Bone marrow (tissue), 2 donors: ENCODE results near the gene SPECC1L.
A peak's percentile ranks its signal among the peaks of the same experiment; 100 is the strongest.

Source experiments
- DNase-seq, 2 donors: peaks; one replicate each; lab custom pipeline; 2025; lab: John Stamatoyannopoulos, UW

The SPECC1L gene

DNA sequence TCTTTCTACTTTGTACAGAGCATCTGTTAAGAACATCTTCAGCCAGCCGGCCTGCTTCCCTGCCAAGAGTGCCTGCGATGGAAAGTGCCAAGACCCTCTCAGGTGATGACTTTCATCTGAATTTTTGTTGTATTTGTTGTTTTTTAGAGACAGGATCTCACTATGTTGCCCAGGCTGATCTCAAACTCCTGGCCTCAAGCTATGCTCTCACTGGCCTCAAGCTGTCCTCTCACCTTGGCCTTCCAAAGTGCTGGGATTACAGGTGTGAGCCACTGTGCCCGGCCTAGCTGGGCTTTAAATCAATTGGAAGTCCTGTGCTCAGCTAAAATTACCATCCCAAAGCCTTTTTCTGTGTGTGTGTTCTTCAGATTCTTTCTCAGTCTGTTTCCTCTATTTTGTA, 92.6 kb downstream of the SPECC1L start:
- no peak for DNase-seq

DNA sequence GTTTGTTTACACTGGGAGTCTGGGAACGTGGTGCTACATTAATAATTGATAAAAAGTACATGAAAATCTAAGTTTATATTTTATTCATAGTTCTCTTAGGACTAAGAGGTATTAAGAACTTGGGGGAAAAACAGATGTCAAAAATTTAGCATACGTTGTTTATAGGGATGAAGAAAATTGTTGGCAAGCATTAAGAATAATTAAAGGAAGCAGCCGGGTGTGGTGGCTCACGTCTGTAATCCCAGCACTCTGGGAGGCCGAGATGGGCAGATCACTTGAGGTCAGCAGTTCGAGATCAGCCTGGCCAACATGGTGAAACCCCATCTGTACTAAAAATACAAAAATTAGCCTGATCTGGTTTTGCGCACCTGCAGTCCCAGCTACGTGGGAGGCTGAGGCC, 96.1 kb downstream of the SPECC1L start:
- no peak for DNase-seq

DNA sequence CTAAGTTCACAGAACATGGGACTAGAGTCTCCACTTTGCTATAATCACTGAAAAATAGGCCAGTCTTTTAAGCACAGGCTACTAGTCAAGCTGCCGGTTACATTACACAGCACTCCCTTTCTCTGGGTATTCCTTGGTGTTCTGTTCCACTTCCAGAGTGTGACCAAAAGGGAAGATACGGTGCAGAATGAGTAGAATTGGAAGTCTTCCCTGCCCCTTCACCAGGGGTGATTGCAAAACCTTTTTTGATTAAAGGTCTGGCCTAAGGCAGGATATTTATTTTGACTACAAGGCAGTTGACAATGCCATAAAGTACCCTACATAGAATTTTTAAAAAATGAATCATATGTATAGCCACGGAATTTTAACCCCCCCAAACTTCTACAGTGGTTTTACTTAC, 97.2 kb downstream of the SPECC1L start:
- no peak for DNase-seq

DNA sequence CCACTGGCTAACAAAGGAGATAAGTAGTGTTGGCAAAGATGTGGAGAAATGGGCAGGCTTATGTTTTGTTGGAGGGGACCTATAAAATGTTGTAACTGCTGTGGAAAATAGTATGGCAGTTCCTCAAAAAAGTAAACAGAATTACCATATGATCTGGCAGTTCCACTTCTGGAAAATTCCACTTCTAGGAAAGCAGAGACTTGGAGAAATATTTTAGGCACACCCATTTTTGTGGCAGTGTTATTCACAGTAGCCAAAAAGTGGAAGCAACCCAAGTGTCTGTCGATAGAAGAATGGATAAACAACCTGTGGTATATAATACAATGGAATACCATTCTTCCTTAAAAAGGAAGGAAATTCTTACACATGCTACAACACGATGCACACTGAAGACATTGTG, 99.8 kb downstream of the SPECC1L start:
- no peak for DNase-seq

DNA sequence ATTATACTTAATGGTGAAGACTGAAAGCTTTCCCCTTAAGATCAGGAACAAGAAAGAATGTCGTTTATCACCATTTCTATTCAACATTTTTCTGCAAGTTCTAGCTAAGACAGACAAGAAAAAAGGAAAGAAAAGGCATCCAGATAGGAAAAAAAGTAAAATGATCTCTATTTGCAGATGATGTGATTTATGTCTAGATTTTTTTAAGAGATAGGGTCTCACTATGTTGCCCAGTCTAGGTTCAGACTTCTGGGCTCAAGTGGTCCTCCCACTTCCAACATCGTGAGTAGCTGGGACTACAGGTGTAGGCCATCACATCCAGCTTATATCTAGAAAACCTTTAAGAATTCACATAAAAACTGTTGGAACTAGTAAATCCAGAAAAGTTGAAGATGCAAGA, 105.4 kb downstream of the SPECC1L start:
- DNase-seq, result no peak

DNA sequence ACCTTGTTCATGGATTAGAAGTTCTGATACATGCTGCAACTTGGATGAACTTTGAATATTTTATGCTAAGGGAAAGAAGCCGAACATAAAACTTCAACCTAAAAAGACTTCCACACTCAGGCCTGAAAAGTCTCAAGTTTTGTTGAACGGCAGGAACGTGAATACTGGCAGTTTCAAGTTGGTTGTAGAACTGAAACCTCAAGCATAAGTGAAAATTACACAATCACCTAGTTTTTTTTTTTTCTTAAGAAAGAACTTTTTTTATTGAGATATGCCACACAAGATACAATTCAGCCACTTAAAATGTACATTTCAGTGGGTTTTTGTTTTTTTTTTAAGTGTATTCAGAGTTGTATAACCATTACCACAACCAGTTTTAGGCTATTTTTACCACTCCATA, 106.0 kb downstream of the SPECC1L start:
- DNase-seq, result peak in 1 of 2 donors; percentile 13

DNA sequence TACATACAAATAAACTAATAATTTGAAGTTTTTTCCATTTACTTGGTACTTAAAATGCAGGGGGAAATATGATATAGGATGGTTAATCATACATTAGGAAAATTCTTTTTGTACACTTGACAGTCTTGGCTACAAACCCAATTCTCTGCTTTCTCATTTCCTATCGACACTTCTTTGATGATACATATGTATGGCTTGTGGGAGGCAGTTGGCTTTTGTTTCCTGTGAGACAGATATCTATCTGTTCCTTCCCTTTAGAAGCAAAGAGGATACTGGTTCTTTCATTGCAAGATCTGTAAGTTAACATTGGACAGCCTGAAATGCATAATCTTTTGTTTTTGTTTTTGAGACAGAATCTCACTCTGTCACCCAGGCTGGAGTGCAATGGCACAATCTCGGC, 108.9 kb downstream of the SPECC1L start:
- peak in 1 of 2 donors; percentile 79 for DNase-seq

DNA sequence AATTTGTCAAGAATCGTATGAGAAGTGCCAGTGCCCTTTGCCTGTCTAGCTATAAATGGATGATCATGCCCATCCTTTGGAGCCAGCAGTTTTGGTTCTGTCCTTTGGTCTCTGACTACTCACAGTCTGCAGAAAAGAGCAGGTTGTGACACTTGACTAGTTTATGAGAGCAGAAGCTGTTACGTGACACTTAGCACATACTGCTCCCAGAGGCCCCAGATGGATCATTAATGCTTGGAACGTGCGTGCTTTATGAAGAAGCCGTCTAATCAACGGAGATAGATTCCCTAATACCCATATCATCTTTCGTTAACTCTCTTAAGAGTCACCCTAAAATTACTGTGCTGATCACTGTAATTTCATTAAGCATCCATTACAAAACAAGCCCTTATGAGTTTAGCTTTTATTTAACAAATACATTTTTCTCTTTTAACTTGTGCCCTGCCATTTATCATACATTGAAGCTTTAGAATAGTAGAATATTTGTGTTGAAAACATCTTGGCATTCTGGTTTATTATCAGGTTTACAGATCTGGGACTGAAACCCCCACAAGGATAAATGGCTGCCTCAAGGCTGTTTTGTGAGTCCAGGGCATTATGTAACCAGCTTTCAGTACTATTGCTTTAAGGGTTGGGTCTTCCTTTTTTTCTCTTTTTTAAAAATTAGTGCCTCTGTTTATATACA, 109.7 kb downstream of the SPECC1L start:
- no peak for DNase-seq

DNA sequence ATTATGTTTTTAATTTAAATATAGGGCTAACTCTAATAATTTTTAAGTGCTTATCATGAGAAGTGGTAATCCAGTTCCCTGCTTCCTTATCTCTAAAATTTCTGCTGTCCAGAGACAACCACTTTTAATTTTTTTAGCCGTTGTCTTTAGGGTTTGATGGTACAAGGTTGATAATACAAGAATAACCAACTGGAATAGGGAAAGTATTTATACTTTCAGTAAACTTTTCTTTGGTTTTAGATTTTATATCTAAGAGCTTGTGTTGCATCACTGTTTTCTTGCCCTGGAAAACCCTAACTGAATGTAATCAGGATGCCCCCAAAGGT, 110.2 kb downstream of the SPECC1L start:
- DNase-seq, result no peak

DNA sequence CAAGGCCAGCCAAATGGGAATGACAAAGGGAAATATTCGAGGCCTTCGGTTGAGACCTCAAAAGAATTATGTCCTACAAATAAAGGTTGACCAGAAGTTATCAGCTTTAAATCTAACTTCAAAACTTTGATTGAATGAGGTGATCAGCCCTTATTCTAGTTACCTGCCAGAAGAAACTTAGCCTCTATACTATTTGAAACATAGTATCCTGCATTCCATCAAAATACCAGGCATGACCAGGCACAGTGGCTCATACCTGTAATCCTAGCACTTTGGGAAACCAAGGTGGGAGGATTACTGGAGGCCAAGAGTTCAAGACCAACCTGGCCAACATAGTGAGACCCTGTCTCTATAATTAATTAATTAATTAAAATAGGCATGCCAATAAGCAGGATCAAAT, 112.4 kb downstream of the SPECC1L start:
- no peak for DNase-seq

DNA sequence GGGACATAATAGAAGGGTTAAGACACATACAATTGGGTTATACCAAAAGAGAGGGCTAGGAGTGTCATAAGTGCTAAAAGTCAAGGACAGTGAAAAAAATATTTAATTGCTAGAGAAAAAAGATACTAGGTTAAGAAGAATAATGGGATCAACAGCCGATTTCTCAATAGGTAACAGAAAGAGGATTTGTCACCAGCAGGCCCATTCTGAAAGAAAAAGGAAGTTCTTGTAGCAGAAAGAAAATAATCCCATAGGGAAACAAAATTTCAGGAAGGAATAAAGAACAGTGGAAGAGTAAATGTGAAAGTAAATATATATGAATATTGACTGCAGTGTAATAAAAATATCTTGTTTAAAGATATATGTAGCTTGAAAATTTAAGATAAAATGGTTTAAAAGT, 113.5 kb downstream of the SPECC1L start:
- DNase-seq, result no peak

DNA sequence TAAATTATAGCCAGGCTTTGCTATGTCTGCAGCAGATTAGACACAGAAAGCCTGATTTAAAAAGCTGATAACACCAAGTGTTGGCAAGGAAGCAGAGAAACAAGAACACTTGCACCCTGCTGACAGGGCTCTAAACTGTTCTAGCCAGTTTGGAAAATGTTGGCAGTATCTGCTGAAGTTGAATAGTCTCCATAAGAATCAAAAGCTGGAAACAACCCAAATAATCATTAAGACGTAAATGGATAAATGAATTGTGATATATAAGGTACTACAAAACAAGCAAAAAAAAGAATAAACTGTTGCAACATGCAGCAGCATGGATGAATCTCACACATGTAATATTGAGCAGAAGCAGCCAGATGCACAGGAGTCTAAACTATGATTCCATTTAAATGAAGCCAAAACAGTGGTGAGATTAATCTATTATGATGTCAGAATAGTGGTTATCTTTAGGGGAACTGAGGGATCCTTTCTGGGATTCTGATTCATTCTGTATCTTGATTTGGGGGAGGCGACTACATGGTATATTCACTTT, 116.4 kb downstream of the SPECC1L start:
- no peak for DNase-seq

DNA sequence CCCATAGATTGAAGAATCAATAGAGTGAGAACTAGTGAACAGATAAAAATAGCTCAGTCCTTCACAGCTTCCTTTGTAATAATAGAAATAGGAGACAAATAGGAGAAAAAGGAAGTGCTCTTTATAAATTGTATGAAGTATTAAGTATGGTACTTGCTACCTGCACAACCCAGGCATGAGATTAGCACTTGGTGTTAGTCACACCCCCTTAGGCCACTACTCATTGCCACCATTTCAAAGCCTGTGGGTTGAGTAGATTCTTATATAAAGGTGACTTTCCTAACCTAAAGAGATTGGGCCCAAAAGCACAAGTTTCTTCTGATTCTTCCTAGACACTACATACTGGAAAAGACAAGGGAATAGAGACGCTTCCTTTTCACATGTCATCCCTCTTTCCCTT, 119.0 kb downstream of the SPECC1L start:
- no peak for DNase-seq

DNA sequence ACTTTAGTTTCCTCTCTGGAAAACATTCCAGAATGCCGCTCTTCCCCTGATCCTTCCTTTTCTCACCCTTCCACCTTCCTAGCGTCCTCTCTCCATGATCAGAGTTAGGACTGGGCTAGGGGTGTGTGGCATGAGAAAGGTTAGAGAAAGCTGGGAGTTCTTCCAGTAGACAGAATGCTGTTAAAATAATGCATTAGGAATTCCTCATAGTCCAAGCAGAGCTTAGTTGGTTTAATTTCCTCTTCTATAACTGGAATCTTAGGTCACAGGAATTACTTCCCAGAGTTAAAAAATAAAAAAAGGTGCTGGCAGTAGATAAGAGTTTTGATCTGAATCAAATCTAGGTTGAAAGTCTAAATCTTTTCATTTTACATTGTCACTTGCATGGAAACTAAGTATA, 119.5 kb downstream of the SPECC1L start:
- no peak for DNase-seq

DNA sequence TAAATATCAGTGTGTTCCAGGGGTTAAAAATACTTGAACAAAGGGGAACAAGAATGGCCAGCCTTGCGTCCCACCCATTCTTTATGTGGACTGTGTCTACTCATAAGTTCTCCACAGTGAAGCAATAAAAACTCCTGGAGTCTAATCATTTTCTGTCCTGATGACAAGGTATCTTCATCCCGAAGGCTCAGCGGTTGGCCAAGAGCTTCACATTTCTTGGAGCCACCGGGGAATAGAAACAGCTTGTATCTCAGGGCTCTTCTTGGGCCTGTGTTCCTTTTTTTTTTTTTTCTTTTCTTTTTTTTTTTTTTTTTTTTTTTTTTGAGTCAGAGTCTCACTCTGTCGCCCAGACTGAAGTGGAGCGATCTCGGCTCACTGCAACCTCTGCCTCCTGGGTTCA, 119.9 kb downstream of the SPECC1L start:
- no peak for DNase-seq

DNA sequence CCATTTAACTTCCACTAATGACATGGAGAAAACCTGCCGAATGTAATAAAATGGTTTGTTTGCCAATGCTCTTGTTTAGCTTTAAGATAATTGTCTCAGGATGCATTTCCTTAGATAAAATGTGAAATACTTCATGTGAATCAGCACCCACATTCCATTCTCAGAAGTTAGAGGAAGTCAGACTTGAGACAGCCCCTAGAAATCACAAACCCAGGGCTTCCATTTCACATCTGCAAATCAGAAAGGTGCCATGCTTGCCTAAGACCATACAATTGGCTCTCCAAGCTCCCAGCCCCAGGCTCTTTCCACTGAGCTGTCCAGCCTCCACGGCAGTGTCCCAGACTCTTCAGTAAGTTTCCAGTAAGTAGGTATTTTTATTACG, 121.2 kb downstream of the SPECC1L start:
- peak in 1 of 2 donors; percentile 9 for DNase-seq

DNA sequence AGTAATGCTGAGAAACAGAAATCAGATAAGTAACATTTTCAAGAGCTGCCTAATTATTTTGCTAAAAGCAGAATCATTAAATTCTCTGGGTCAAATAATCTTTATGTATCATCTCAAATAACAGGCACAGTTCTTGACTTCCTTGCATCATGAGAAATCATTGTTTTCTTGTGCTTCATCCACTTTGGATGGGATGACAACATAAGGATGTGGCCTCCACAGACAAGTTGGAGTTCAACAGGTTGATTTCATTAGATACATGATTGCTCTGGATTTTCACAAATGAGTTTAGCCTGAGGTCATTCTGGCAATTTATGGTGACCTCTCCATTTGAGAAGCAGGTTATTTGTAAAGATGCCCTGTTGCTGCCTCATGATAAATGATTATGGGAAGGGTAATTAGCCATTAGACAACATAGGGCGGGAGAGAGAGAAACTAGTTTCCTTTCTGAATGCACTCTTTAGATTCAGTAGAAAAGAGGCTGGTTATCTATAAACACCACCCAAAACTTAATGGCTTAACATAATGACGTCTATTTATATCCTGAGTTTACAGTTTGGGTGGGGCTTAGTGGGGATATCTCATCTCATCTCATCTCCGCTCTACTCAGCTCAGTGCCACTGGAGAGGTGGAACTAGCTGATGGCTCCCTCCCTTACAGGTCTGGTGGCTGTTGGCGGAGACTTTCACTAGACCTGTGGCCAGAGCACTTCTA, 121.7 kb downstream of the SPECC1L start:
- no peak for DNase-seq

DNA sequence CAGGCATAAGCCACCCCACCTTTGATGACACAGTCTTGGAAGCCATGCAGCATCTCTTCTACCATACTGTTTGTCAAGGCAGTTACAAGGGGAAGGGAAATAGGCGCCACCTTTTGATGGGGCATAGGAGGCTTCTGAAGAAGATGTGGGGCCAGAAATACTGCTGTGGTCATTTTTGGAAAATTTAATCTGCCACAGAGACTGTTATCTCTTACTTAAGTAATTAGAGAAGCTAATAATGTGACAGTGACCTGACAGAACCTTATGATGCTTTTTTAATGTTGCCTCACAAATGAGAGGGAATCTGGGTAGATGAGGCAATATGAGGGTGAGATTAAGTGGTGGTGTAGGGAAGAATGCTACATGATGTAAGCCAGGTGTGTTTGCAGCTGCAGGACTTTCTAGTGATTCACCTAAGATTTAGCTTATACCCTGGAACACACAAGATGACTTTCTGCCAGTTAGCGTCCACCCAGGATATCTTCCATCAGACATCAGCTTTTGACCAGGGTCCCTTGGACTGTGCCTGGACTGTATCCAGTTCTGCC, 122.5 kb downstream of the SPECC1L start:
- DNase-seq, result no peak

DNA sequence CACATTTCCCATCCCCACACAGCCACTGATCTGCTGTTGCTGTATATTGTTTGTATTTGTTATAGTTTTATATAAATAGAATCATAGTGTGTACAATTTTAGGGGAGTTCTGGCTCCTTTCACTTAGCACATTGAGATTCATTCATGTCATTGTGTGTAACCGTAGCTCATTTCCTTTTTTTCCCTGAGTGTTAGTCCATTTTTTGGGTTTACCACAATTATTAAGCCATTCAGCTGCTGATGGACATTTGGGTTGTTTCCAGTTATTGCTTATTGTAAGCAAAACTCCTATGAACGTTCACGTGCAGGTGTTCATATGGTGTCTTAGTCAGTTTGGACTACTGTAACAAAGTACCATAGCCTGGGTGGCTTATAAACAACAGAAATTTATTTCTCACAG, 123.2 kb downstream of the SPECC1L start:
- no peak for DNase-seq

DNA sequence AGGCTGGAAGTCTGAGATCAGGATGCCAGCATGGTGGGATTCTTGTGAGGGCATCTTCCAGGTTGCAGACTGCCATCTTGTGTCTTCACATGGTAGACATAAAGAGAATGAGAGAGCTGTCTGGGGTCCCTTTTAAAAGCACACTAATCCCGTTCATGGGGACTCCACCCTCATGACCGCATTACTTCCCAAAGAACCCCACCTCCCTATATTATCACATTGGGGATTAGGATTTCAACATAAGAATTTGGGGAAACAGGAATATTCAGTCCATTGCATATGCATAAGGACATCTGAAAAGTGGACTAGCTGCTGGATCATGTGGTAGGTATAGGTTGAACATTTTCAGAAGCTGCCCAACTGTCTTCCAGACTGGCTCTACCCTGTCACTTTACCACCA, 123.6 kb downstream of the SPECC1L start:
- no peak for DNase-seq

DNA sequence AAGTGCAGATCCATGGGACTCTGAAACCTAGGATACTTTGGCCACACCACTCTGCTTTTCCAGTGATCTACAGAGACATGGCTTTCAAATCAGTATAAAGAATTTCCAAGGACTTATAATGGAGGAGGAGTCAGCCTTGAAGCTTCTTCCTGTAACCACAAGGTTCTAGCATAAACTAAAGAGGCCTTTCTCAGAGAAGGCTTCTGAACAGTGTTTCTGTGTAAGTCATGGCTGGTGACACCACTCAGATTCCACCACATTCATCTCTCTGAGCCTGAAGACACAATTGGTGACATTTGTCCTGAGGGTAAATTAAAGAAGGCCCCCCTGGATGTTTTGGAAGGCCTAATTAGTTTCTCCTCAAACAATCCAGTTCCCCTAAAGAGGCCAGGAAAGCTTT, 127.8 kb downstream of the SPECC1L start:
- no peak for DNase-seq

DNA sequence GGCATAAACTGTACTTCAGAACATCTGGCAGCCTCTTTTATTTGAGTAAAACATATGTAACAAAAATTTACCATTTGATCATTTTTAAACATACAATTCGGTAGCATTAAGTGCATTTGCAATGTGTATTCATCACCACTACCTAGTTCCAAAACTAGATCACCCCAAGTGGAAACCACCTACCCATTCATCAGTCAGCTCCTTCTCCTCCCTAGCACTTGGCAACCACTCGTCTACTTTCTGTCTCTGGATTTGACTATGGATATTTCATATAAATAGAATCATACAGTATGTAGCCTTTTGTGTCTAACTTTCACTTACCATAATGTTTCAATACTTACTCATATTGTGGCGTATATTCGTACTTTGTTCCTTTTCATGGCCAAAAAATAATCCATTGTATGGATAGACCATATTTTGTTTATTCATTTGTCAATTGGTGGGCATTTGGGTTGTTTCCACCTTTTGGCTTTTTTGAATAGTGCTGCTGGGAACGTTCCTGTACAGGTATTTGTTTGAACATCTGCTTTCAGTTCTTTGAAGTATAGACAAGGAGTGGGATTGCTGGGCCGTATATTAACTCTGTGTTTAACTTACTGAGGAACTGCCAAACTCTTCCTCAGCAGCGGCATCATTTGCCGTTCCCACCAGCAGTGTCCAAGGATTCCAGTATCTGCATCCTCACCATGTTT, 129.5 kb downstream of the SPECC1L start:
- no peak for DNase-seq
